ACC112 (cell line): ENCODE data around the gene CLCN7.
A peak's percentile ranks its signal among the peaks of the same experiment; 100 is the strongest.

Experiments
- H2AFZ ChIP-seq: fragments of 200-600 bp; sonication (generic); one replicate; pipeline ENCODE4 v1.6.0; 2017; ENCODE audit warnings: antibody characterized with exemption, low read length; ENCODE audit not compliant: unreplicated experiment
- H3K27ac ChIP-seq: fragments of 200-600 bp; sonication (generic); 2 replicates; pipeline ENCODE4 v1.5.1; 2014; ENCODE audit warnings: low read depth, mild to moderate bottlenecking, antibody characterized with exemption, low read length, moderate library complexity
- H3K27me3 ChIP-seq: fragments of 200-600 bp; sonication (generic); 2 replicates; pipeline ENCODE4 v1.6.1; 2014; ENCODE audit warnings: mild to moderate bottlenecking, antibody characterized with exemption, low read length, moderate library complexity, mixed read lengths; ENCODE audit not compliant: insufficient read depth
- H3K36me3 ChIP-seq: fragments of 200-600 bp; sonication (generic); 2 replicates; pipeline ENCODE4 v1.6.1; 2016; ENCODE audit warnings: mild to moderate bottlenecking, antibody characterized with exemption, low read length, moderate library complexity, mixed read lengths; ENCODE audit not compliant: insufficient read depth
- H3K4me1 ChIP-seq: fragments of 200-600 bp; sonication (generic); one replicate; pipeline ENCODE4 v1.6.1; 2016; ENCODE audit warnings: low read length, mixed read lengths; ENCODE audit not compliant: insufficient read depth, unreplicated experiment, control insufficient read depth
- H3K4me3 ChIP-seq: fragments of 200-600 bp; sonication (generic); 2 replicates; pipeline ENCODE4 v1.5.1; 2014; ENCODE audit warnings: mild to moderate bottlenecking, low read depth, low read length
- H3K79me2 ChIP-seq: fragments of 200-600 bp; sonication (generic); one replicate; pipeline ENCODE4 v1.6.0; 2016; ENCODE audit warnings: low read length; ENCODE audit not compliant: control insufficient read depth, unreplicated experiment, insufficient read depth

Gene CLCN7

DNA sequence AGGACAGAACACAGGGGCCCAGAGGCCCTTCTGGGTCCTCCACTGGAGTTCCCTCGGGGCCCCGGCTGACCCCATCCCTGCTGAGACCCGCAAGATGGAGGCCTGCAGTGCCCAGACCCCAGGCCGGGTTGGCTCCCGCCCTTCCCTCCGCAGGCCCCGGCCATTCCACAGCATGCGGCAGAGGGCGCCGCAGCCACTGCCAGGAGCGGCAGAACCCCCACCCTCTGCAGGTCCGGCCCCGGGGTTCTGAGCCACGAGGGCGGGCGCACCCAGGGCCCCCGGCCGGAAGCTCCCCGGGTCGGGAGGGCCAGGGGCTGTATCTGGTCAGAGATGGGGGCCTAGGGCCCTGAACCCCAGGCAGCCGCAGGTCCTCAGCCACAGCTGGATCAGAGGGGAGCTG lies 46.3 kb downstream of the CLCN7 start:
- Histone ChIP-seq H2AFZ (no peak overlapping the region), H3K4me1 (no peaks in the 10 kb centered on the region), H3K36me3 (no peaks in the 10 kb centered on the region), H3K27me3 (no peaks in the 10 kb centered on the region), H3K4me3 (no peak overlapping the region), H3K27ac (no peak overlapping the region), H3K79me2 (no peaks in the 10 kb centered on the region)

GRCh38 chr16:1427473-1428461 lies 47.1 kb downstream of the CLCN7 start:
- Histone ChIP-seq H3K79me2 (no peaks in the 10 kb centered on the region), H3K36me3 (no peaks in the 10 kb centered on the region), H2AFZ (no peak overlapping the region), H3K4me1 (no peaks in the 10 kb centered on the region), H3K4me3 (no peak overlapping the region), H3K27me3 (no peaks in the 10 kb centered on the region), H3K27ac (no peak overlapping the region)

- Histone ChIP-seq H3K4me3 (no peak overlapping the region), H3K27ac (no peak overlapping the region), H3K79me2 (no peaks in the 10 kb centered on the region), H2AFZ (no peak overlapping the region), H3K27me3 (no peaks in the 10 kb centered on the region), H3K36me3 (no peaks in the 10 kb centered on the region), H3K4me1 (no peaks in the 10 kb centered on the region)
Measured at GRCh38 chr16:1426734-1427471, 47.9 kb downstream of the CLCN7 start.

- no peak overlapping the region for H3K27ac ChIP-seq
Measured at GRCh38 chr16:1425616-1426370, 49.0 kb downstream of the CLCN7 start.

DNA sequence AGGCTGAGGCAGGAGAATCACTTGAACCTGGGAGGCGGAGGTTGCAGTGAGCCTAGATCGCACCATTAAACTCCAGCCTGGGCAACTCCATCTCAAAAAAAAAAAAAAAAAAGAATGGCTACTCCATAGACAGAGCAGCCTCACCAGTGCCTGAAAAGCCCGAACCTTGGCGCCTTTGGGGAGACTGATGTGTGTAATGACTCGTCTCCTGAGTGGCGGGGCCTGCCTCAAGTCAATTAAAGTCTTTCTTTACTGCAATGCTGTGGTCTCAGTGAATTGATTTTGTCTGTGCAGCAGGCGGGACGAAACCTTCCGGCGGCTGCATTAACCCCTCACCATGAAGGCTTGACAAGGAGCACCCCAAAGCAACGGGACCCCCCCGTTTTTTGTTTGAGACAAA lies 50.8 kb downstream of the CLCN7 start:
- Histone ChIP-seq H3K79me2 (peaks cover 13% of the 10 kb centered on the region), H3K4me1 (peaks cover 5% of the 10 kb centered on the region), H3K27ac (no peak overlapping the region), H3K27me3 (no peaks in the 10 kb centered on the region), H3K4me3 (no peak overlapping the region), H2AFZ (no peak overlapping the region), H3K36me3 (no peaks in the 10 kb centered on the region)

More at GRCh38 chr16:1425616-1426370, 49.0 kb downstream of the CLCN7 start:
- Histone ChIP-seq H3K36me3 (no peaks in the 10 kb centered on the region), H2AFZ (no peak overlapping the region), H3K27me3 (no peaks in the 10 kb centered on the region), H3K79me2 (no peaks in the 10 kb centered on the region), H3K4me3 (no peak overlapping the region), H3K4me1 (no peaks in the 10 kb centered on the region)

DNA sequence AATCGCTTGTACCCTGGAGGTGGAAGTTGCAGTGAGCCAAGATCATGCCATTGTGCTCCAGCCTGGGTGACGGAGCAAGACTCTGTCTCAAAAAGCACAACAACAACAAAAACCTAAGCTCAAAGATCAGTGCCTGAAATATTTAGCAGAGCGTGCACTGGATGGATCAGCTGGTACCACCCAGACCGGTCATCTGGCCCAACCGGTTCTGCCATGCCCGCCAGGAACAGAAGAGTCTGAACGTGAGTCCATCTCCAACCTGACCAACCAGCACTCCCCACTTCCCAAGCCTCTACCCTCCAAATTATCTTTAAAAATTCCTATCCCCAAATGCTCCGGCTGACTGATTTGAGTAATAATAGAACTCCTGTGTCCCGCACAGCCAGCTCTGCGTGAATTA lies 52.8 kb downstream of the CLCN7 start:
- Histone ChIP-seq H3K27me3 (no peaks in the 10 kb centered on the region), H2AFZ (no peak overlapping the region), H3K27ac (no peak overlapping the region), H3K4me3 (no peak overlapping the region), H3K4me1 (peaks cover 8% of the 10 kb centered on the region), H3K36me3 (no peaks in the 10 kb centered on the region), H3K79me2 (peaks cover 21% of the 10 kb centered on the region)

- peaks cover 13% of the 10 kb centered on the region for H3K4me1 ChIP-seq
- H3K36me3 ChIP-seq = no peaks in the 10 kb centered on the region
- peaks cover 21% of the 10 kb centered on the region for H3K79me2 ChIP-seq
- no peaks in the 10 kb centered on the region for H3K27me3 ChIP-seq
- H3K4me3 ChIP-seq = peak overlapping the region; percentile 100
- H2AFZ ChIP-seq = peak overlapping the region; percentile 51
- peak overlapping the region; percentile 63; the same call in 1 of the 2 replicates for H3K27ac ChIP-seq
Measured at GRCh38 chr16:1420111-1420539, 54.7 kb downstream of the CLCN7 start.

GRCh38 chr16:1416521-1416941 lies 58.3 kb downstream of the CLCN7 start:
- Histone ChIP-seq H3K27me3 (no peaks in the 10 kb centered on the region), H3K27ac (no peak overlapping the region), H3K4me1 (peaks cover 13% of the 10 kb centered on the region), H2AFZ (no peak overlapping the region), H3K4me3 (no peak overlapping the region), H3K36me3 (no peaks in the 10 kb centered on the region), H3K79me2 (peaks cover 21% of the 10 kb centered on the region)

DNA sequence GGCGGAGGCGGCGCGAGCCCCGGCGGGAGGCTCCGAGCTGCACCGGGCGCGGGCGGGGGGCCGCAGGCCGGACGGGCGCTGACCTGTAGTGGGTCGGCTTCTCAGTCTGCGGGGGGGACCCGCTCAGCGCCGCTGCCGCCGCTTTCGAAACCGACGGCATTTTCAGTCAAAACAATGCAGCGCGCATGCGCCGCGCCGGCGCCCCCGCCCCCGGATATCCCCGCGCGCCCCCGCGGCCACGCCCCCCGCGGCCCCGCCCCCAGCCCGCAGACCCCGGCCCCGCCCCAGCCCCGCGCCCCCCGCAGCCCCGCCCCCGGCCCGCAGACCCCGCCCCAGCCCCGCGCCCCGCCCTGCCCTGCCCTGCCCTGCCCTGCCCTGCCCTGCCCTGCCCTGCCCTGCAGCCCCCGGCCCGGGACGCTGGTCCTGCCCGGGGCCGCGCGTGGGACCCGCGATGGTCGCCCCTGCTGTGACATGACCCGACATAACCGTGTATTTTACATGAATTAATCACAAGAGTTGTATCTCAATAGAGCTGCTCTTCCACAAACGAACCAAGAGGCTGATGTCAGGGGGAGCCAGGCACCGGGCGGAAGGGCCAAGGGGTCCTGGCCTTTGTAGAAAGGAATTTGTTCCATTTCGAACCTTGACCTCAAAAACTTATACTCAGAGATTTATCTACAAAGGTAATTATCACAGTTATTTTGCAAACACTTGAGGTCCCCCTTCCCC lies 60.1 kb downstream of the CLCN7 start, which contains the start of gene UNKL:
TSS of gene UNKL (minus strand) at position 173 of the 729 bp plus-strand sequence. CDS start at position 160, 13 bp downstream.
- peak within 1 kb of the TSS; percentile 98 for H3K4me3 ChIP-seq
- H2AFZ ChIP-seq = peak within 1 kb of the TSS; percentile 91
- no peaks in the 10 kb centered on the region for H3K27me3 ChIP-seq
- peaks cover 13% of the 10 kb centered on the region for H3K79me2 ChIP-seq
- no peak within 1 kb of the TSS for H3K27ac ChIP-seq
- H3K4me1 ChIP-seq = peaks cover 11% of the 10 kb centered on the region
- H3K36me3 ChIP-seq = no peaks in the 10 kb centered on the region
